ENCODE data around the gene TBC1D22A.
"Not testable (repeated sequence)": the region's sequence is repeated elsewhere in the genome, so short reads cannot be mapped to it uniquely, and the experiment has no call there.

TBC1D22A gene

GRCh38 chr22:47102648-47103047 lies 340.2 kb downstream of the TBC1D22A start:
- ATAC-seq, result no peak
- DNase-seq, result no peak

DNA sequence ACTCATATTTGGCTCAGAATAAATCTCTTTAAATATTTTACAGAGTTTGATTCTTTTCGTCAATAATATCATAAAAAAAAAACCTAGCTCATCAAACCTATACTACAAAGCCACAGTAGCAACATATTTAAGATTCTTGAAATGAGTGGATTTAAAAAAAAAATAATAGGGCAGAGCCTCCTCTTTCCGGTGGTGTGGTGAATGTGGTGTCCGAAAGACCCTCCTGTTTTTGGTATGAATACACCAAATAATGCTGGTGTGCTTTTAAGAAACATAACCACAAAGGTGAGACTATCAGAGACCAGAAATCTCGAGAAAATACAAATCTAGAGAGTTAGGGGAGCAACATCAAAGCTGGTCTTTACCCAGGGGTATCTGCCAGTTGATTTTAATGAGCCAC lies 342.6 kb downstream of the TBC1D22A start:
- ATAC-seq (no peak), DNase-seq (no peak)

- no peak for DNase-seq
- ATAC-seq, result no peak
Measured at GRCh38 chr22:47106806-47107205, 344.4 kb downstream of the TBC1D22A start.

DNA sequence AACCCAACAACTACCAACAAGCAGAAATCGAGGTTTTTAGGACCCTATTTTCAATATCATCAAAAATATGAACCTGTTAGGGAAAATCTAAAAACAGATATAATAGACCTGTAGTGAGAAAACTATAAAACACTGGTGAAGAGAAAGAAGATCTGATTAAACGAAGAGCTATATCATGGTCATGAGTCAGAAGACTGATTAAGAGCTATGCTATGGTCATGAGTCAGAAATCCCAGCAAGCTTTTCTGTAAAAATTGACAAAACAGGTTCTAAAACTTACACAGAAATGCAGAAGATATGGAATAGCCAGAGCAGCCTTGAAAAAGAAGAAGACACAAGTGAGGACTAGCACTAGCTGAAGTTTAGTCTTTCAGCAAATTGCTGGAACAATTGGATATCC lies 345.0 kb downstream of the TBC1D22A start:
- ATAC-seq (no peak), DNase-seq (no peak)

GRCh38 chr22:47110817-47111443 lies 348.5 kb downstream of the TBC1D22A start:
- no peak for DNase-seq
- no peak for ATAC-seq

GRCh38 chr22:47111626-47112581 lies 349.5 kb downstream of the TBC1D22A start:
- ATAC-seq (no peak), DNase-seq (no peak)

DNA sequence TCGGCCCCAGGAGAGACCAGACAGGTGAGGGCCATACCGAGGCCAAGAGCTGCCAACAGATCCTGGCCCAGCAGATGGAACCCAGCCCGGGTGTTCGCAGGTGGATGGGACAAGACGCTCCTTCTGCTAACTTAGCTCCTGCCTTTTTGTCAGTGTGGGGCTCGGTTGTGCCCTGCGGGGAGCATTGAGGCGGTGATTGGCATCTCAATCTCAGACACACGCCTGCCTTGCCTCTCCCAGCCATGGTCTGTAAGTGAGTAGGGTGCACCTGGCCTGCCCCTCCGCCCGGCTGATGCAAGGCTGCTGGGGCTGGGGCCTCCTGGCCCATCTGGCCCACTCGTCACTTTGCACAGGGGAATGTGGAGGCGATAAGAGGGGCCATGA lies 350.1 kb downstream of the TBC1D22A start:
- ATAC-seq (no peak), DNase-seq (no peak)

GRCh38 chr22:47112994-47113852 lies 350.8 kb downstream of the TBC1D22A start:
- no peak for ATAC-seq
- no peak for DNase-seq

GRCh38 chr22:47113853-47114415 lies 351.5 kb downstream of the TBC1D22A start:
- ATAC-seq (no peak), DNase-seq (no peak)

DNA sequence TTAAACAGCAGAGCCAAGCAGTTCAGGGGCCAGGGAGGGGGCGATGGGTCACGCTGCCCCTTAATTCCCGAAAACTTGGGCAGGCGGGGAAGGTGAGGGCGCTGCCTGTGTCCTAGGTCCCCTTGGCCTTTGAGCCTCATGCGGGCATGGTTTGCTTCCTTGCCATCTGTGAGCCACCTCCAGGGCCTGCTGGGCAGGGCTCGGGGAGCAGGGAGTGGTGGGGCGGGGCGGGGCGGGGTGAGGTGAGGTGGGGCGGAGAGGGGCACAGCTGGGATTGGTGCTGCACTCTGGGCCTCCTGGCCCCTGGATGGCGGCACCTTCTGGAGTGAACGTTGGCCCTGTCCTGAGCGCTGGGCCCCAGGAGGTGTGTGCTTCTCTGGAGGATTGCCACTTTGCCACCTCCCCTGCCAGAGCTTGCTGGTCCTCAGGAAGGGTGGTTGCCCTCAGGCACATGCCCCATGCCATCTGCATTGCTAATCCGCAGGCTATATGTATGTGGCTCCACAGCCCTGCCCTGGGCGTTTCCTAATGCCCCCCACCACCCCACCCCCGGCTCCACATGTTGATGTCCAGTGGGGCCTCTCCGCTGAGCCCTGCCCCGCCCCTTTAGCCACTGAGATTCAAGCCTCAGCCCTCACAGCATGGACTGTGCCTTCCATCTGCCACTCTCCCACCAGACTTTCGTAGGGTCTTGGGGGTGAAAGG lies 352.5 kb downstream of the TBC1D22A start:
- no peak for ATAC-seq
- DNase-seq, result no peak

- ATAC-seq, result no peak
Measured at GRCh38 chr22:47115518-47115890, 353.1 kb downstream of the TBC1D22A start.

DNA sequence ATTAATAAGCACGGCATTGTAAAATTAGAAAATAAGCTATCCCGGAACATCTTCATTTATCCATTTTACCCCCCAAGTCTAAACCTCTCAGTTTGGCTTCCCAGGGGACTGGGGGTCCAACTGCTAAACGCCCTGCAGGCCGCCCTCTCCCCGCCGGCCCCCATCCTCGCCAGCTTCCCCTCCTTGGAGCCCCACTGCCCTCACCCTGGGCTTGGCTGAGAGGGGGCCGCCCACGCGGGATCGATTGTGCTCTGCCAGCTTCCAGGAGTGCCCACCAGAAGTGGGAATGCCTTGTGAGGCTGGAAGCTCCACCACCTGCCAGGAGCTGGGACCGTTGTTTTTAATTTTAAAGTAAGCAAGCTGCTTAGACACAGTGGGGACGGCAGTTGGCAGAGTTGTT lies 353.5 kb downstream of the TBC1D22A start:
- ATAC-seq (no peak), DNase-seq (no peak)

More at GRCh38 chr22:47115518-47115890, 353.1 kb downstream of the TBC1D22A start:
- no peak for DNase-seq

DNA sequence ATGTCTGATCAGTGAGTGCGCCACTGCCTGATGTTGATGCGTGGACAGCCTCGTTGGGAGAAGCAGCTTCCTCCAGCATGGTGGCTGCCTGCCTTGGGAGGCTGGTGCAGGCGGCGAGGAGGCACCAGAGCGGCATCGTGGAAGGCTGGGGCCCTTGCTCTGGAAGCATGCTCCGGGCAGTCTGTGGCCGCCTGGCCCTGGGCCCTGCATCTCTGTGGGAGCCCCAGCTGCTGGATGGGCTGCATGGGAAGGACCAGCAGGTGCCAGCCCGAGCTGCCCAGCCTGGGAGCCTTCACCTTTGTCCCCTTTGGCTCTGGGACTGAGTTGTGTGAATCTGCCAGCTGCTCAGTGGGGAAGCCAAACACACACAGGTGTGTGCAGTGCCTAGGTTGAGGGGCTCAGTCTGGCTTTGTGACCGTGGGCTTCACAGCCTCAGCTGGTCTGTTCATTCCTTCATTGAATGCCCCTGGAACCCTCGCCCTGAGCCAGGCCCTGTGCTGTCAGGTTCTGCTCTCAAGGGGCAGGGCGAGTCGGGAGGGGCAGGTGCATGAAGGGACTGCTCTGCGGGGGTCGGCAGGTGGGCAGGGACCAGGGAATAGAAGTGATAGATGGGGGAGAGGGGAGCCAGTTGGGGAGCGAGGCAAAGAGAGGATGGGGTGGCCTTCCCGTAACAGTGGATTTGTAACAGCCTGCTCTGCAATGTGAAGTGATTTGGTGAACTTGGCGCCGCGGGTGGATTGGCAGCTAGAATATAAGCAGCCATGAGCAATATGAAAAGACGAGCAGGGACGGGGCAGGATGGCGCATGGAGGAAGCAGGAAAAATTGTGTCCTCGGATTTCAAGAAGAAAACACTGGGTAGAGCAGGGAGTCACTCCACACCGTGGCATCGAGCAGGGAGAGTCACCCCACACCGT lies 354.2 kb downstream of the TBC1D22A start:
- ATAC-seq, result no peak
- no peak for DNase-seq

DNA sequence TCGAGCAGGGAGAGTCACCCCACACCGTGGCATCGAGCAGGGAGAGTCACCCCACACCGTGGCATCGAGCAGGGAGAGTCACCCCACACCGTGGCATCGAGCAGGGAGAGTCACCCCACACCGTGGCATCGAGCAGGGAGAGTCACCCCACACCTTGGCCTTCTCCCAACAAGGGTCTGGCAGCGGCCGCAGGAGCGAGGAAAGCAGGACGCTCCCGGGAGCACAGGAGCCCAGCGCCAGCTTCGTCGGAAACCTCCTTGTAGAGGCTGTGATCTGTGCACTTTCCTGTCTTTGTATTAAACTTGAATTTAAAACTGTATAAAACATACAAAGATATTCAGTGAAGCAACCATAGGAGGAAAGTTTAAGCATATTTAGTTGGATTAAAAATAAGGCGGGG lies 355.0 kb downstream of the TBC1D22A start:
- not testable (repeated sequence) for DNase-seq, ATAC-seq

GRCh38 chr22:47119181-47119580 lies 356.7 kb downstream of the TBC1D22A start:
- no peak for ATAC-seq
- DNase-seq, result no peak

- DNase-seq (no peak), ATAC-seq (no peak)
Measured at GRCh38 chr22:47120399-47120798, 357.9 kb downstream of the TBC1D22A start.

DNA sequence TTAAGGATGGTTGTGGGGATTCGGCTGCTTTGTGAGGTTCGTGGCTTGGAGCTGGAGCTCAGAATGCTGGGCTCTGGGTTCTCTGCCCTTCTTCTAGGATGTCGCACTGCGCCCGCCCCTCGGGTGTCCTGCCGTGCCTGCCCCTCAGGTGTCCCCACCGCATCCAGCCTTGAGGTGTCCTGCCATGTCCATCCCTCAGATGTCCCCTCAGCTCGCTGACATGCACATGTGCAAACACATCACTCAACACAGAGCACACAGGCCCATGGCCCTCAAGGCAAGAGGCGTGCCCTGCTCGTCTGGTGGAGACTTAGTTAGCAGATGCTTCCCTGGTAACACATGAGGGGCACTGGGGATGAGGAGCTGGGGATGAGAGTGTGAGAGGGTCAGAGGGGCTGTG lies 359.3 kb downstream of the TBC1D22A start:
- ATAC-seq, result no peak
- DNase-seq, result no peak

DNA sequence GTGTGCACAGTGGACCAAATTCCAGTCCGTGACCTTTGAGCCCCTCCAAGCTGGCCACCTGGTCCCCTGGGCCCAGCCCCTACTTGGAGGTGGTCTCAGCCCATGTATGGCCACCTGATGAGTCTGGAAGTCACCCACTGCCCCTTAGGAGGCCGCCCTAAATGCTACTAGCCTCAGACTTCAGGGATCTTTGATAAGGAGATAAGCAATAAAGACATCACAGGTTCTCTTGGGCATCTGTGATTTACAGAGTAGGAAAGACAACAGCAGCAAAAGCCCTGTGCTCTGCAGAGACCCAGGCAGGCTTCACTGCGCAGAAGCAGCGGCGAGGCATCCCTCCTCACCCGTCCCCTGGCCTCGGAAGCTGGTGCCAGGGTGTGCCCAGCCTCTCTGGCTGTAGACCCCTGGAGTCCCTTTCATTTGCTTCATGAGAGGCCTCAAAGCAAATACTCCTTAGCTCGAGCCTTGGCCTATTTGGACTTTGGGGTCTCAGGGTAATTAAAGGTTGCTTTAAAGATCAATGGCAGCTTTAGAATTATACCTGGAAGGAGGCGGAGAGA lies 360.1 kb downstream of the TBC1D22A start:
- ATAC-seq (no peak), DNase-seq (no peak)

DNA sequence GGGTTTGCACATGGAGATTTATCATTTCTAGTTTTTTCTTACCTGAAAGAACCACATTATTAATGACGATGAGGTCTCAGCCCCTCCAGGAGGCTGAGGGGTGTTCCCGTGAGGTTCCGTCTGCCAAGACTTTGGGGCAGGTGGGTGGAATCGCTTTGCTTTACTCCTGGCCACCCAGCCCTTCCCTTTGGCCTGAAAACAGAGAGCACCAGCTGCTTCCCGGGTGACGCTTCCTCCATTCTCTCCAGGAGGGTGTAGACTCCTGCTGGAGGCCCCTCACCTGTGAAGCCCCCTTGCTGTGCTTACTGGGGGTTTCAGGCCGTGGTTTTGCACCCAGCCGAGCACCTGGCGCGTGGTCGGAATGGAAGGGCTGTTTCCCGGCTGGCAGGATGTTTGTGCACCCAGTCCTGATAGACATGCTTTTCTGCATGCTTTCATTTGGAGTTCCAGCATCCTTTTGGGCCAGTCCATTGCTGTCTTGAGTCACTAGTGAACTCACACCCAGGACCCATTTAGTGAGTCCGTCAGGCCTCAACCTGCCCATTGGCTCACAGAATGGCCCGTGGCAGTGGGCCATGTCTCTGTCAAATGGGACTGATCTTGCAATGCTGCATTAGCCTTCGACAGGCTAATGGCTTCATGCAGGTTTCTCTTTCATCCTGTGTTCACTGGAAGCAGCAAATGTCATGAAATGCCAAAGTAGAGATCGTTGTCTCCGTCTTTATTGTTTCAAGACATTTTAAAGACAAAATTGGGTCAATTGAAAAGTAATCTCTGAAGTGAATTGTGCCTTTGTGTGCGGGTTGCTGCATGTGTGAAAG lies 360.8 kb downstream of the TBC1D22A start:
- ATAC-seq, result no peak
- no peak for DNase-seq
